ENCODE results near the gene KSR1. TPM values are rescaled to one million over a fixed set of nuclear protein-coding genes. Genes with fewer than 3 reads are reported as not detected.

Gene KSR1
- total RNA-seq, 1 donor from 2014 or later, result 60.6 TPM

DNA sequence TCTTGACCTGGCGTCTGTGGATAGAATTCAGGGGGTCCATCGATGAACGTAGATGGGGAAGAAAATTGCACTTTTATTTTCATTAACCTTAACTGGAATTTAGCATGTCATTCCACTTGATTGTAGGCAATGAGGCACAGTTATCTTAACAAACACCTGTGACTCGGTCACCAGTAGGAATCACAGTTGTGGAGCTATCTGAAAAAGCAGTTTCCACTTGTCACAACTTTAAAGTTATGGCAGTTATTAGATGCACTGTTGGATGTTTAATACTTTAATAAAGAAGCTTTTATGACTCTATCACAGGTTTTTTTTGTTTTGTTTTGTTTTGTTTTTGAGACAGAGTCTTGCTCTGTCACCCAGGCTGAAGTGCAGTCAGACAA lies 91.0 kb downstream of the KSR1 start:
- Mint-ChIP-seq H3K4me1 (ENCODE audit: low read depth) (peaks cover 58% of the 10 kb centered on the region), H3K27ac (ENCODE audit: unreplicated experiment) (peak overlapping the region; percentile 96), H3K9me3 (ENCODE audit: low read depth) (no peaks in the 10 kb centered on the region), H3K36me3 (ENCODE audit: low read depth) (peaks cover 7% of the 10 kb centered on the region), H3K27me3 (ENCODE audit: low read depth) (no peaks in the 10 kb centered on the region), H3K4me3 (ENCODE audit: unreplicated experiment) (peak overlapping the region; percentile 58)
- TF ChIP-seq, protein P1, sequence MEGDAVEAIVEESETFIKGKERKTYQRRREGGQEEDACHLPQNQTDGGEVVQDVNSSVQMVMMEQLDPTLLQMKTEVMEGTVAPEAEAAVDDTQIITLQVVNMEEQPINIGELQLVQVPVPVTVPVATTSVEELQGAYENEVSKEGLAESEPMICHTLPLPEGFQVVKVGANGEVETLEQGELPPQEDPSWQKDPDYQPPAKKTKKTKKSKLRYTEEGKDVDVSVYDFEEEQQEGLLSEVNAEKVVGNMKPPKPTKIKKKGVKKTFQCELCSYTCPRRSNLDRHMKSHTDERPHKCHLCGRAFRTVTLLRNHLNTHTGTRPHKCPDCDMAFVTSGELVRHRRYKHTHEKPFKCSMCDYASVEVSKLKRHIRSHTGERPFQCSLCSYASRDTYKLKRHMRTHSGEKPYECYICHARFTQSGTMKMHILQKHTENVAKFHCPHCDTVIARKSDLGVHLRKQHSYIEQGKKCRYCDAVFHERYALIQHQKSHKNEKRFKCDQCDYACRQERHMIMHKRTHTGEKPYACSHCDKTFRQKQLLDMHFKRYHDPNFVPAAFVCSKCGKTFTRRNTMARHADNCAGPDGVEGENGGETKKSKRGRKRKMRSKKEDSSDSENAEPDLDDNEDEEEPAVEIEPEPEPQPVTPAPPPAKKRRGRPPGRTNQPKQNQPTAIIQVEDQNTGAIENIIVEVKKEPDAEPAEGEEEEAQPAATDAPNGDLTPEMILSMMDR (IDR thresholded peaks at IDR 0.05), result no peak
- no peak for DNase-seq (ENCODE audit: low spot score)

GRCh38 chr17:27548369-27548768 lies 92.1 kb downstream of the KSR1 start:
- Mint-ChIP-seq H3K4me3 (ENCODE audit: unreplicated experiment) (no peak overlapping the region), H3K36me3 (ENCODE audit: low read depth) (peaks cover 7% of the 10 kb centered on the region), H3K4me1 (ENCODE audit: low read depth) (peaks cover 69% of the 10 kb centered on the region), H3K27me3 (ENCODE audit: low read depth) (no peaks in the 10 kb centered on the region), H3K9me3 (ENCODE audit: low read depth) (no peaks in the 10 kb centered on the region), H3K27ac (ENCODE audit: unreplicated experiment) (peak overlapping the region; percentile 32)
- TF ChIP-seq, protein P1 (IDR thresholded peaks at IDR 0.05), result no peak
- no peak for DNase-seq (ENCODE audit: low spot score)

DNA sequence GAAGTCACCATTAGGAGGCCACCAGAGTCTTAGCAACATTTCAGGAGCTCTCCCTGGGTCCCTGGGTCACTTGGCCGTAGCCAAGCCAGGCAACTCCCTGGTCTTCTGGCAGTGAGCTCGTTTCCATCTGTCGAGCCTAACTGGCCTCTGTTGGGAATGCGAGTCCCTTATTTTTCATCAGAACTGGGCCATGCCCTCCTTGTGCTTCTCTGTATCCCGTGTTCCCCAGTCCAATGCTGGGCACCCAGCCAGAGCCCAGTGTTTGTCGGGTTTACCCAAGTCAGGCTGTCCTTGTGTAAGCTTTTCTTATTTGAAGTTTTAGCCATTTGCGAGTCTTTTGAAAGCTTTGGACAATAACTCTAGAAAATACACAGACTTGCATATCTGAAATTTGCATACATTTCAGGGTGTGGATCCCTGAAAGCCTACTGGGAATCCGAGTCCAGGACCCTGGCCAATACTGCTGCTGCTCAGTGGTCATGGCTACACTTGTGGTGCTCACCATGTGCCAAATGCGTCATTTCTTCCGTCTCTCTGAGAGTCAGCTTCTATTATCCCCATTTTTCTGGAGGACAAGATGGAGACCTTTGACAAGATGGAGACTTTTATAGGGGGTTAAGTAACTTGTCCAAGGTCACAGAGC lies 93.1 kb downstream of the KSR1 start:
- H3K9me3 Mint-ChIP-seq (ENCODE audit: low read depth), result no peaks in the 10 kb centered on the region
- no peaks in the 10 kb centered on the region for H3K27me3 Mint-ChIP-seq (ENCODE audit: low read depth)
- H3K4me1 Mint-ChIP-seq (ENCODE audit: low read depth), result peaks cover 78% of the 10 kb centered on the region
- peak overlapping the region; percentile 32 for H3K27ac Mint-ChIP-seq (ENCODE audit: unreplicated experiment)
- TF ChIP-seq, protein P1 (IDR thresholded peaks at IDR 0.05), result no peak
- peaks cover 7% of the 10 kb centered on the region for H3K36me3 Mint-ChIP-seq (ENCODE audit: low read depth)
- no peak overlapping the region for H3K4me3 Mint-ChIP-seq (ENCODE audit: unreplicated experiment)
- peak; percentile 53 for DNase-seq (ENCODE audit: low spot score)

DNA sequence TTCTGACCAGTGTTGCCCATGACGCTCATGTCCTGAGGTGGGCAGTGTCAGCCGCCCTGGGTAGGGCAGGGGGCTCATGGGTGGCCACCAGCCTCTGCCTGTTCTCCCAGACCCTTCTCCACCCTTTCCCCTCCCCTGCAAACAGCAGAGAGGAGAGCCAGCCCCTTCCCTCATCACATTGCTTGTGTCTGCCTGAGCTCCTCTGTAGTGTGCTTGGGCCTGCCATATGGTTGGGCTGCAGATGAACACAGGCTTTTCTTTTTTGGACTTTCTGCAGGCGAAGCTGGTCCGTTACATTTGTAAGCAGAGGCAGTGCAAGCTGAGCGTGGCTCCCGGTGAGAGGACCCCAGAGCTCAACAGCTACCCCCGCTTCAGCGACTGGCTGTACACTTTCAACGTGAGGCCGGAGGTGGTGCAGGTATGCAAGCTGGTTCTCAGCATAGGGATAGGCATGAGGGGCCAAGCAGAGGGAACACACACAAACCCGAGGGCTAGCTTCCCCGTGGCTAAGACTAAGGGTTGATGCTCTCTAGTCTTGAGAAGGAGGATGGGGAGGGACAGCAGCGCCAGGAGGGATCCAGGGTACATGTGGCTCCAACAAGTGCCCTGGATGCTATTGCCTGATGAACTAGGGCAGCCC lies 94.2 kb downstream of the KSR1 start:
- Mint-ChIP-seq H3K4me3 (ENCODE audit: unreplicated experiment) (no peak overlapping the region), H3K36me3 (ENCODE audit: low read depth) (peaks cover 9% of the 10 kb centered on the region)

DNA sequence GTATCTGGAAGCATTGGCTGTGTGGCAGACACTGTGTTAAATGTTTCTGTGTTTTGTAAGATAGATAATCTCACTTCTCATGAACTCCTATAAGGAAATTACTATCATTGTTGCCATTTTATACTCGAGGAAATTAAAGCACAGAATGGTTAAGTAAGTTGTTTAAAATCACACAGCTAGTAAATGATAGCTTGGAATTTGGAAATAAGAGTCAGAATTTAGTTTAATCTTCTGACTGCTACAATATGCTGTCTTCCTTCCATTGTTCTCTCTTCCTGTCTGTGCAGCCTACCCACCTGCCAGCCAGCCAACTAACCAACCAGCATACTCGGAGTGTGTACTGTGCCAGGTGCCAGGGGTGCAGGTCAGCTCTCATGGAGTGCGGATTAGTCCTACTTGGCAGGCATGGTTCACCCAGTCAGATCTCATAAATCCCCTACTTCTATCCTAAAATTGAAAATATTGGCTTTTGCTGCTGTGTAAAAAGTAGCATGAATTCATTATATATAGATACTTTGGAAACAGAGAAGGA lies 94.8 kb downstream of the KSR1 start:
- H3K36me3 Mint-ChIP-seq (ENCODE audit: low read depth), result peaks cover 9% of the 10 kb centered on the region
- no peaks in the 10 kb centered on the region for H3K27me3 Mint-ChIP-seq (ENCODE audit: low read depth)
- H3K27ac Mint-ChIP-seq (ENCODE audit: unreplicated experiment), result no peak overlapping the region
- H3K9me3 Mint-ChIP-seq (ENCODE audit: low read depth), result no peaks in the 10 kb centered on the region
- peaks cover 74% of the 10 kb centered on the region for H3K4me1 Mint-ChIP-seq (ENCODE audit: low read depth)
- no peak for DNase-seq (ENCODE audit: low spot score)
- TF ChIP-seq, protein P1 (IDR thresholded peaks at IDR 0.05), result no peak
- no peak overlapping the region for H3K4me3 Mint-ChIP-seq (ENCODE audit: unreplicated experiment)

More for the DNA sequence above, 94.2 kb downstream of the KSR1 start:
- TF ChIP-seq, protein P1 (IDR thresholded peaks at IDR 0.05), result no peak
- Mint-ChIP-seq H3K4me1 (ENCODE audit: low read depth) (peaks cover 76% of the 10 kb centered on the region), H3K27ac (ENCODE audit: unreplicated experiment) (no peak overlapping the region), H3K27me3 (ENCODE audit: low read depth) (no peaks in the 10 kb centered on the region), H3K9me3 (ENCODE audit: low read depth) (no peaks in the 10 kb centered on the region)
- DNase-seq (ENCODE audit: low spot score), result no peak
